Aorta (tissue), 5 donors: ENCODE results near the gene ZC3H7B. TPM values are rescaled to one million over a fixed set of nuclear protein-coding genes. Genes with fewer than 3 reads are reported as not detected.
"Not testable (repeated sequence)": the region's sequence is repeated elsewhere in the genome, so short reads cannot be mapped to it uniquely, and the experiment has no call there.

Experiments used
- ATAC-seq: fragments of 200-7000 bp; cut with Tn5 transposase; one replicate; pipeline ENCODE4 v1.9.1; 2022; ENCODE audit warnings: moderate library complexity; ENCODE audit not compliant: low FRiP score
- DNase-seq, 2 donors: peaks; one replicate each; pipeline ENCODE4 v3.0.0-alpha.2; 2020
- H3K27ac ChIP-seq, 2 donors: one replicate each; pipeline ENCODE4 v1.5.1; 2013; ENCODE audit warnings: low read length in 2 of 2, mild to moderate bottlenecking in 2 of 2, moderate library complexity in 2 of 2, control low read depth in 1 of 2, inconsistent platforms in 1 of 2, low read depth in 1 of 2
- H3K27me3 ChIP-seq, 2 donors: one replicate each; pipeline ENCODE4 v1.6.1; 2013; ENCODE audit warnings: control low read depth in 1 of 2, low read length in 1 of 2, mild to moderate bottlenecking in 1 of 2, moderate library complexity in 1 of 2; ENCODE audit not compliant: insufficient read depth in 2 of 2, control insufficient read depth in 1 of 2
- H3K36me3 ChIP-seq, 2 donors: one replicate each; pipeline ENCODE4 v1.6.1; 2013; ENCODE audit warnings: control low read depth in 1 of 2, low read length in 1 of 2, mild to moderate bottlenecking in 1 of 2; ENCODE audit not compliant: insufficient read depth in 2 of 2, control insufficient read depth in 1 of 2
- H3K4me1 ChIP-seq, 2 donors: one replicate each; pipeline ENCODE4 v1.6.1; 2013; ENCODE audit warnings: low read length in 2 of 2, control low read depth in 1 of 2, mild to moderate bottlenecking in 1 of 2, moderate library complexity in 1 of 2; ENCODE audit not compliant: insufficient read depth in 2 of 2, control insufficient read depth in 1 of 2
- H3K4me3 ChIP-seq, 2 donors: one replicate each; pipeline ENCODE4 v1.5.1; 2013; ENCODE audit warnings: low read length in 2 of 2, control low read depth in 1 of 2, mild to moderate bottlenecking in 1 of 2
- H3K9me3 ChIP-seq: one replicate; pipeline ENCODE4 v1.6.1; 2013; ENCODE audit warnings: mild to moderate bottlenecking, low read length; ENCODE audit not compliant: control insufficient read depth
- WGBS, 2 donors: extraction: QIAGEN DNeasy Blood & Tissue Kit; methylation state at CpG; one replicate each; pipeline ENCODE4 v1.1.7; 2013; 5-methylcytosine and 5-hydroxymethylcytosine counted together
- intact Hi-C, 2 donors: fragments of 100-400 bp; cut with DNase I; formaldehyde crosslinking; loops; one replicate each; pipeline versions ENCODE4 v1.14.2 to v1.15.0; 2022
- polyA plus RNA-seq, 2 donors: library from polyadenylated mRNA; stranded (reverse); fragments of 200-250 nt; gene quantifications; one replicate each; pipeline ENCODE4 v1.2.3, GENCODE V29; 2013
- total RNA-seq, 2 donors: library from RNA; stranded (reverse); fragmentation: NEBNext Ultra II Directional; extraction: Animal tissue kit (Norgen Biotek cat#: 25700); gene quantifications; one replicate each; pipeline ENCODE4 v1.2.1, GENCODE V29; 2021
- donor health status: healthy with polysubstance abuse.
- donor health status: Bipolar disorder and iron deficiency.
- donor health status: DM: no; HTN: no; CAD: no.
- donor health status: DM: no; HTN: no; CAD: no.
- donor health status: DM: yes; HTN: yes; CAD: no.

ZC3H7B gene
- total and polyA plus RNA-seq, 4 donors, result 14.8 to 50.0 (median 29.2) TPM

GRCh38 chr22:41401781-41402648 is 100.7 kb downstream of the ZC3H7B start:
- H3K27me3 ChIP-seq, result no peaks in the 10 kb centered on the region
- H3K36me3 ChIP-seq, result peaks cover 0 to 3% of the 10 kb centered on the region in 2 donors
- no peak for ATAC-seq
- H3K27ac ChIP-seq, result no peak overlapping the region
- WGBS, 2 donors, result 14 to 19% methylated on average over 16 of the region's 16 CpGs
- DNase-seq, result peak; percentile 71 to 80
- intact Hi-C loops, result loop anchor here (2.0 kb wide), 2 partner anchors 115 to 125 kb away; no protein-coding TSS in a partner anchor
- no peaks in the 10 kb centered on the region for H3K4me1 ChIP-seq
- H3K9me3 ChIP-seq, result no peaks in the 10 kb centered on the region
- no peak overlapping the region for H3K4me3 ChIP-seq

- not testable (repeated sequence) for H3K4me3 ChIP-seq, H3K36me3 ChIP-seq, H3K27ac ChIP-seq, ATAC-seq, H3K9me3 ChIP-seq, H3K27me3 ChIP-seq, DNase-seq, H3K4me1 ChIP-seq
- WGBS, 2 donors, result 91 to 95% methylated on average over 14 of the region's 14 CpGs
- intact Hi-C loops, result loop anchor here (2.0 kb wide), 2 partner anchors 114 to 124 kb away; no protein-coding TSS in a partner anchor
Measured at GRCh38 chr22:41402851-41403250, 101.5 kb downstream of the ZC3H7B start.

- peak; percentile 96 for ATAC-seq
- no peaks in the 10 kb centered on the region for H3K36me3 ChIP-seq
- no peaks in the 10 kb centered on the region for H3K27me3 ChIP-seq
- H3K27ac ChIP-seq, result peak overlapping the region in 1 of 2 donors; percentile 30
- no peak overlapping the region for H3K4me3 ChIP-seq
- peak; percentile 97 for DNase-seq
- intact Hi-C loops, result loop anchor here (1.0 to 2.0 kb wide), 3 partner anchors 113 to 123 kb away; no protein-coding TSS in a partner anchor
- WGBS, 2 donors, result 7 to 8% methylated on average over 16 to 18 of the region's 18 CpGs
- no peaks in the 10 kb centered on the region for H3K9me3 ChIP-seq
- no peaks in the 10 kb centered on the region for H3K4me1 ChIP-seq
Measured at GRCh38 chr22:41403532-41404318, 102.4 kb downstream of the ZC3H7B start.

GRCh38 chr22:41405588-41405987 is 104.3 kb downstream of the ZC3H7B start:
- DNase-seq (no peak), ATAC-seq (no peak)
- 91 to 95% methylated on average over 8 of the region's 8 CpGs for WGBS, 2 donors
- Histone ChIP-seq H3K9me3 (no peaks in the 10 kb centered on the region), H3K27ac (no peak overlapping the region), H3K36me3 (no peaks in the 10 kb centered on the region), H3K27me3 (no peaks in the 10 kb centered on the region), H3K4me3 (no peak overlapping the region), H3K4me1 (no peaks in the 10 kb centered on the region)
- intact Hi-C loops, result no loop called here

- Histone ChIP-seq H3K27me3 (no peaks in the 10 kb centered on the region), H3K36me3 (no peaks in the 10 kb centered on the region), H3K4me1 (no peaks in the 10 kb centered on the region), H3K9me3 (no peaks in the 10 kb centered on the region), H3K4me3 (no peak overlapping the region), H3K27ac (no peak overlapping the region)
- no peak for ATAC-seq
- intact Hi-C loops, result no loop called here
- DNase-seq, result no peak
Measured at GRCh38 chr22:41406410-41406809, 105.1 kb downstream of the ZC3H7B start.

- no peak overlapping the region for H3K27ac ChIP-seq
Measured at GRCh38 chr22:41407433-41407832, 106.1 kb downstream of the ZC3H7B start.

GRCh38 chr22:41408665-41409064 is 107.3 kb downstream of the ZC3H7B start:
- Histone ChIP-seq H3K27ac (no peak overlapping the region), H3K27me3 (no peaks in the 10 kb centered on the region), H3K36me3 (no peaks in the 10 kb centered on the region), H3K4me1 (no peaks in the 10 kb centered on the region), H3K9me3 (no peaks in the 10 kb centered on the region), H3K4me3 (no peak overlapping the region)
- DNase-seq (no peak), ATAC-seq (no peak)
- intact Hi-C loops, result no loop called here
- WGBS, 2 donors, result 57 to 70% methylated on average over 8 of the region's 8 CpGs

More at GRCh38 chr22:41407433-41407832, 106.1 kb downstream of the ZC3H7B start:
- ATAC-seq (no peak), DNase-seq (no peak)
- WGBS, 2 donors, result 79 to 82% methylated on average over 3 of the region's 3 CpGs
- Histone ChIP-seq H3K36me3 (no peaks in the 10 kb centered on the region), H3K4me3 (no peak overlapping the region), H3K27me3 (no peaks in the 10 kb centered on the region), H3K4me1 (no peaks in the 10 kb centered on the region), H3K9me3 (no peaks in the 10 kb centered on the region)
- intact Hi-C loops, result no loop called here
